Mucosa of stomach (tissue), 1 donor: ENCODE data around the gene PAX5.
A peak's percentile ranks its signal among the peaks of the same experiment; 100 is the strongest.

Experiments used
- H3K27me3 ChIP-seq: one replicate; pipeline ENCODE4 v1.7.0; 2013; ENCODE audit warnings: mild to moderate bottlenecking, low read length; ENCODE audit not compliant: control insufficient read depth, insufficient read depth
- H3K36me3 ChIP-seq: one replicate; pipeline ENCODE4 v1.7.0; 2013; ENCODE audit warnings: low read length; ENCODE audit not compliant: control insufficient read depth, insufficient read depth
- H3K4me1 ChIP-seq: one replicate; pipeline ENCODE4 v1.7.0; 2013; ENCODE audit warnings: mild to moderate bottlenecking, low read length; ENCODE audit not compliant: control insufficient read depth, insufficient read depth
- H3K4me3 ChIP-seq: one replicate; pipeline ENCODE4 v1.7.0; 2013; ENCODE audit warnings: low read length
- H3K9ac ChIP-seq: one replicate; pipeline ENCODE4 v1.7.0; 2013; ENCODE audit warnings: mild to moderate bottlenecking, low read length, moderate library complexity
- H3K9me3 ChIP-seq: one replicate; pipeline ENCODE4 v1.7.0; 2013; ENCODE audit warnings: mild to moderate bottlenecking, low read length, moderate library complexity; ENCODE audit not compliant: control insufficient read depth
- donor health status: Pancreatic carcinoma.

The PAX5 gene

GRCh38 chr9:36991516-36992134 is 42.4 kb downstream of the PAX5 start:
- H3K27me3 ChIP-seq = peaks cover 36% of the 10 kb centered on the region
- H3K4me1 ChIP-seq = peaks cover 12% of the 10 kb centered on the region
- H3K4me3 ChIP-seq = no peak overlapping the region
- peaks cover 6% of the 10 kb centered on the region for H3K9me3 ChIP-seq
- H3K36me3 ChIP-seq = no peaks in the 10 kb centered on the region
- no peak overlapping the region for H3K9ac ChIP-seq

- Histone ChIP-seq H3K9me3 (peaks cover 6% of the 10 kb centered on the region), H3K9ac (no peak overlapping the region), H3K36me3 (no peaks in the 10 kb centered on the region), H3K4me1 (peaks cover 9% of the 10 kb centered on the region), H3K27me3 (peaks cover 55% of the 10 kb centered on the region), H3K4me3 (no peak overlapping the region)
Measured at GRCh38 chr9:36988848-36989247, 45.2 kb downstream of the PAX5 start.

- Histone ChIP-seq H3K36me3 (no peaks in the 10 kb centered on the region), H3K9ac (no peak overlapping the region), H3K4me3 (no peak overlapping the region), H3K9me3 (peaks cover 6% of the 10 kb centered on the region), H3K27me3 (peaks cover 58% of the 10 kb centered on the region), H3K4me1 (peaks cover 9% of the 10 kb centered on the region)
Measured at GRCh38 chr9:36987891-36988290, 46.2 kb downstream of the PAX5 start.

GRCh38 chr9:36987409-36987808 is 46.7 kb downstream of the PAX5 start:
- peaks cover 60% of the 10 kb centered on the region for H3K27me3 ChIP-seq
- no peak overlapping the region for H3K9ac ChIP-seq
- no peaks in the 10 kb centered on the region for H3K36me3 ChIP-seq
- peaks cover 9% of the 10 kb centered on the region for H3K4me1 ChIP-seq
- no peak overlapping the region for H3K4me3 ChIP-seq
- peaks cover 6% of the 10 kb centered on the region for H3K9me3 ChIP-seq

GRCh38 chr9:36986468-36987408 is 47.3 kb downstream of the PAX5 start:
- Histone ChIP-seq H3K4me1 (peaks cover 9% of the 10 kb centered on the region), H3K9ac (no peak overlapping the region), H3K36me3 (no peaks in the 10 kb centered on the region), H3K27me3 (peaks cover 59% of the 10 kb centered on the region), H3K4me3 (peak overlapping the region; percentile 19), H3K9me3 (peaks cover 6% of the 10 kb centered on the region)

- Histone ChIP-seq H3K9ac (no peak overlapping the region), H3K9me3 (no peaks in the 10 kb centered on the region), H3K4me3 (no peak overlapping the region), H3K27me3 (peaks cover 61% of the 10 kb centered on the region), H3K36me3 (no peaks in the 10 kb centered on the region), H3K4me1 (peaks cover 9% of the 10 kb centered on the region)
Measured at GRCh38 chr9:36985769-36986467, 48.1 kb downstream of the PAX5 start.

GRCh38 chr9:36985061-36985768 is 48.9 kb downstream of the PAX5 start:
- peaks cover 61% of the 10 kb centered on the region for H3K27me3 ChIP-seq
- H3K4me3 ChIP-seq = no peak overlapping the region
- H3K36me3 ChIP-seq = no peaks in the 10 kb centered on the region
- H3K9ac ChIP-seq = no peak overlapping the region
- H3K4me1 ChIP-seq = peaks cover 9% of the 10 kb centered on the region
- H3K9me3 ChIP-seq = no peaks in the 10 kb centered on the region

GRCh38 chr9:36980148-36980974 is 53.7 kb downstream of the PAX5 start:
- no peaks in the 10 kb centered on the region for H3K36me3 ChIP-seq
- H3K4me3 ChIP-seq = no peak overlapping the region
- H3K9me3 ChIP-seq = no peaks in the 10 kb centered on the region
- H3K9ac ChIP-seq = no peak overlapping the region
- no peaks in the 10 kb centered on the region for H3K4me1 ChIP-seq
- H3K27me3 ChIP-seq = peaks cover 34% of the 10 kb centered on the region

GRCh38 chr9:36976371-36977030 is 57.6 kb downstream of the PAX5 start:
- Histone ChIP-seq H3K4me1 (no peaks in the 10 kb centered on the region), H3K27me3 (peaks cover 8% of the 10 kb centered on the region), H3K9ac (no peak overlapping the region), H3K36me3 (no peaks in the 10 kb centered on the region), H3K9me3 (no peaks in the 10 kb centered on the region), H3K4me3 (no peak overlapping the region)

- no peak overlapping the region for H3K4me3 ChIP-seq
- no peaks in the 10 kb centered on the region for H3K9me3 ChIP-seq
- no peak overlapping the region for H3K9ac ChIP-seq
- no peaks in the 10 kb centered on the region for H3K36me3 ChIP-seq
- H3K4me1 ChIP-seq = no peaks in the 10 kb centered on the region
- peaks cover 6% of the 10 kb centered on the region for H3K27me3 ChIP-seq
Measured at GRCh38 chr9:36974731-36975130, 59.3 kb downstream of the PAX5 start.
